ENCODE results near the gene IL37. TPM values are rescaled to one million over a fixed set of nuclear protein-coding genes. Genes with fewer than 3 reads are reported as not detected.
A peak's percentile ranks its signal among the peaks of the same experiment; 100 is the strongest.

IL37 gene
- total and polyA plus RNA-seq, 2 of the 13 experiments (the other 11 are each of a cell fraction or from before 2014, with no cell fraction given): not detected

- no peak for TF ChIP-seq ZKSCAN1 (IDR thresholded peaks at IDR 0.05; ENCODE audit: low read length)
- TF ChIP-seq RARA (CRISPR knock-in tag; IDR thresholded peaks at IDR 0.05): peak; percentile 74
- peak; percentile 23; the same call in 1 of the 2 replicates for TF ChIP-seq ZNF501 (CRISPR knock-in tag; IDR thresholded peaks at IDR 0.05)
- no peak for TF ChIP-seq ZFP1 (CRISPR knock-in tag; IDR thresholded peaks at IDR 0.05)
- TF ChIP-seq MYPOP (CRISPR knock-in tag; IDR thresholded peaks at IDR 0.05): no peak
- TF ChIP-seq ZNF20 (CRISPR knock-in tag; IDR thresholded peaks at IDR 0.05): no peak
- 0 out of 2 replicates have a peak, but pooled peaks have one; percentile 7 for TF ChIP-seq FOXA3 (CRISPR knock-in tag; IDR thresholded peaks at IDR 0.05)
- TF ChIP-seq ZNF251 (CRISPR knock-in tag; IDR thresholded peaks at IDR 0.05): no peak
Measured at GRCh38 chr2:112880091-112880531, 30.9 kb upstream of the IL37 start (continued).

GRCh38 chr2:112880696-112881095 is 30.3 kb upstream of the IL37 start:
- H3K36me3 ChIP-seq (replicated peaks in 1 of 2; ENCODE audit: control insufficient read depth in 1 of 2, insufficient read depth in 2 of 2, low read length in 2 of 2): no peaks in the 10 kb centered on the region
- TF ChIP-seq CEBPG (CRISPR knock-in tag; IDR thresholded peaks at IDR 0.05) (no peak), ZEB1 (IDR thresholded peaks at IDR 0.05; ENCODE audit: insufficient replicate concordance, low read depth) (no peak), ZKSCAN1 (IDR thresholded peaks at IDR 0.05; ENCODE audit: low read length) (no peak), MAFK (conservative IDR thresholded peaks at IDR 0.05 in 1 of 2, IDR thresholded peaks at IDR 0.05 in 1 of 2; ENCODE audit: low read length in 2 of 2) (no peak), RNF2 (conservative IDR thresholded peaks at IDR 0.05; ENCODE audit: low read depth) (no peak), SP140L (CRISPR knock-in tag; IDR thresholded peaks at IDR 0.05; ENCODE audit: borderline replicate concordance) (no peak), PLSCR1 (CRISPR knock-in tag; IDR thresholded peaks at IDR 0.05; ENCODE audit: borderline replicate concordance) (no peak), ZNF781 (CRISPR knock-in tag; IDR thresholded peaks at IDR 0.05; ENCODE audit: borderline replicate concordance, not compliant biosample characterization) (no peak), MIXL1 (CRISPR knock-in tag; IDR thresholded peaks at IDR 0.05) (no peak), ZNF33B (CRISPR knock-in tag; IDR thresholded peaks at IDR 0.05) (no peak), RBM22 (optimal IDR thresholded peaks at IDR 0.05; ENCODE audit: low read length) (no peak), SP1 (IDR thresholded peaks at IDR 0.05) (no peak), SP1 (CRISPR knock-in tag; IDR thresholded peaks at IDR 0.05) (no peak), ZNF747 (CRISPR knock-in tag; IDR thresholded peaks at IDR 0.05; ENCODE audit: borderline replicate concordance) (no peak), TOE1 (CRISPR knock-in tag; IDR thresholded peaks at IDR 0.05) (no peak)
- CTCF ChIA-PET (ENCODE audit: low intra/inter-chr PET ratio, low total read pairs): no interaction called here
- peaks cover 0 to 12% of the 10 kb centered on the region in 2 experiments; a peak in 1 of 5 replicates for H3K27me3 ChIP-seq (ENCODE audit: control insufficient read depth in 1 of 2, insufficient read depth in 2 of 2, low read length in 2 of 2)
- H3K9me3 ChIP-seq (ENCODE audit: low read length): no peaks in the 10 kb centered on the region
- no peaks in the 10 kb centered on the region for H4K20me1 ChIP-seq (ENCODE audit: insufficient read depth, low read length)
- ATAC-seq: no peak
- no peak for DNase-seq (ENCODE audit: low spot score)
- H2AFZ ChIP-seq (ENCODE audit: low read length): no peak overlapping the region
- 39% methylated on average over 7 of the region's 7 CpGs for WGBS (ENCODE audit: low lambda C conversion rate)
- peak overlapping the region; percentile 30; the same call in 1 of the 2 replicates for H3K4me2 ChIP-seq (ENCODE audit: low read depth, low read length)
- FAIRE-seq: no peak
- POLR2A ChIA-PET: no interaction called here
- intact Hi-C loops (cut with micrococcal nuclease; ENCODE audit: unreplicated experiment) (loop anchor here (10.0 kb wide), 1 partner anchor 266 kb away; no protein-coding TSS in a partner anchor), in situ Hi-C loops (cut with HindIII; ENCODE audit: extremely low pct_ligation_motif_present, low pct_unique_long_range_greater_than_20kb) (no loop called here)
- peaks cover 40% of the 10 kb centered on the region for H3K4me1 ChIP-seq (ENCODE audit: insufficient read depth, low read length)
- no peak overlapping the region for H3K27ac ChIP-seq (ENCODE audit: extremely low read length, insufficient read depth, low read length)
- no peak overlapping the region for H3K9ac ChIP-seq (ENCODE audit: insufficient read depth, low read depth, low read length)
- no peak overlapping the region for H3K4me3 ChIP-seq (replicated peaks in 1 of 3; ENCODE audit: insufficient read depth in 1 of 3, low read depth in 2 of 3, low read length in 3 of 3)
- no TSS peak for BruUV-seq (replicated peaks)
- H3K79me2 ChIP-seq (ENCODE audit: insufficient read depth, low read length): no peaks in the 10 kb centered on the region

Measured in HepG2 (cell line).